ENCODE results near the gene KAT6B.
"Not testable (repeated sequence)": the region's sequence is repeated elsewhere in the genome, so short reads cannot be mapped to it uniquely, and the experiment has no call there.

KAT6B gene

GRCh38 chr10:75055896-75056406 lies 229.6 kb downstream of the KAT6B start:
- in situ Hi-C loops (cut with MboI; ENCODE audit: low sequenced_read_pairs), result not testable (repeated sequence)

- in situ Hi-C loops (cut with MboI; ENCODE audit: low sequenced_read_pairs), result no loop called here
Observed at GRCh38 chr10:75057680-75058079, 231.3 kb downstream of the KAT6B start.

GRCh38 chr10:75058161-75058560 lies 231.8 kb downstream of the KAT6B start:
- in situ Hi-C loops (cut with MboI; ENCODE audit: low sequenced_read_pairs), result no loop called here

GRCh38 chr10:75061709-75062505 lies 235.5 kb downstream of the KAT6B start:
- in situ Hi-C loops (cut with MboI; ENCODE audit: low sequenced_read_pairs), result no loop called here

GRCh38 chr10:75062506-75063299 lies 236.3 kb downstream of the KAT6B start:
- in situ Hi-C loops (cut with MboI; ENCODE audit: low sequenced_read_pairs), result no loop called here

- in situ Hi-C loops (cut with MboI; ENCODE audit: low sequenced_read_pairs), result no loop called here
Observed at GRCh38 chr10:75063461-75064230, 237.2 kb downstream of the KAT6B start.

- in situ Hi-C loops (cut with MboI; ENCODE audit: low sequenced_read_pairs), result no loop called here
Observed at GRCh38 chr10:75065076-75065475, 238.7 kb downstream of the KAT6B start.

- in situ Hi-C loops (cut with MboI; ENCODE audit: low sequenced_read_pairs), result no loop called here
Observed at GRCh38 chr10:75066271-75066670, 239.9 kb downstream of the KAT6B start.

GRCh38 chr10:75067272-75067671 lies 240.9 kb downstream of the KAT6B start:
- in situ Hi-C loops (cut with MboI; ENCODE audit: low sequenced_read_pairs), result no loop called here

GRCh38 chr10:75068523-75068922 lies 242.1 kb downstream of the KAT6B start:
- in situ Hi-C loops (cut with MboI; ENCODE audit: low sequenced_read_pairs), result no loop called here

- in situ Hi-C loops (cut with MboI; ENCODE audit: low sequenced_read_pairs), result no loop called here
Observed at GRCh38 chr10:75070476-75070875, 244.1 kb downstream of the KAT6B start.

GRCh38 chr10:75070961-75071428 lies 244.6 kb downstream of the KAT6B start:
- in situ Hi-C loops (cut with MboI; ENCODE audit: low sequenced_read_pairs), result no loop called here

- in situ Hi-C loops (cut with MboI; ENCODE audit: low sequenced_read_pairs), result no loop called here
Observed at GRCh38 chr10:75071756-75072155, 245.4 kb downstream of the KAT6B start.

- in situ Hi-C loops (cut with MboI; ENCODE audit: low sequenced_read_pairs), result no loop called here
Observed at GRCh38 chr10:75072727-75073126, 246.3 kb downstream of the KAT6B start.

- in situ Hi-C loops (cut with MboI; ENCODE audit: low sequenced_read_pairs), result no loop called here
Observed at GRCh38 chr10:75073442-75073841, 247.0 kb downstream of the KAT6B start.

GRCh38 chr10:75074711-75075445 lies 248.5 kb downstream of the KAT6B start:
- in situ Hi-C loops (cut with MboI; ENCODE audit: low sequenced_read_pairs), result no loop called here

GRCh38 chr10:75076348-75076747 lies 249.9 kb downstream of the KAT6B start:
- in situ Hi-C loops (cut with MboI; ENCODE audit: low sequenced_read_pairs), result no loop called here

GRCh38 chr10:75079436-75080083 lies 253.2 kb downstream of the KAT6B start:
- in situ Hi-C loops (cut with MboI; ENCODE audit: low sequenced_read_pairs), result no loop called here

GRCh38 chr10:75080554-75080953 lies 254.2 kb downstream of the KAT6B start:
- in situ Hi-C loops (cut with MboI; ENCODE audit: low sequenced_read_pairs), result no loop called here

GRCh38 chr10:75081379-75081778 lies 255.0 kb downstream of the KAT6B start:
- in situ Hi-C loops (cut with MboI; ENCODE audit: low sequenced_read_pairs), result no loop called here
